ENCODE measurements around the gene ABCA4. TPM values are rescaled to one million over a fixed set of nuclear protein-coding genes. Genes with fewer than 3 reads are reported as not detected.

Gene ABCA4
- total and polyA plus RNA-seq, 2 of the 8 experiments (the other 6 are each of a cell fraction or from before 2014, with no cell fraction given), result 0.06 TPM; not detected in 1

DNA sequence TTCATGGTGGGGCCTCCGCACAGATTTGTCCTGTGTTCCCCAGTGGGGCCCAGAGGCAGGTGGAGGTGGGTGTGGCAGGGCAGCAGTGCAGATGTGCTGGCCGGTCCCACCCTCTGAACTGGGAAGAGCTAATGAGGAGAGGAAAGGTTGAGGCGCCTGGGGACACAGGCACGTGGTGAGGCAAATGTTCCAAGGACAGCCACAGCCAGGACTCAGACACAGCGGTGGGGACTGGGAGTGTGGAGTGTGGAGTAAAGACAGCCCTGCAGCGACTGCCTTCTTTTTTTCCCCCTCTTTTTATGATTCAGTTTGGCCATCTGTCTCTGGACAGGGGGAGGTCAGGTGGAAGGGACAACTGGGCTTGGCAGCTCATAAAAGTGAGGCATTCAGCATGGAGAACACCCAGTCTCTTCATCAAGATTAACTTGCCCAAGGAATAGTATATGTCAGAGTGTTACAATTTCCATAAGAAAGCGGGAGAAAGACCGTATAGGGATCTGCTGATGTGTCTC is 107.5 kb downstream of the ABCA4 start:
- H3K79me1 ChIP-seq (ENCODE audit: low read depth, low read length), result no peaks in the 10 kb centered on the region
- peak overlapping the region in 1 of 4 experiments; percentile 24; a peak in 1 of 8 replicates for H3K4me3 ChIP-seq (ENCODE audit: extremely low read depth in 1 of 4, insufficient read depth in 2 of 4, low read depth in 3 of 4, low read length in 4 of 4)
- H3K23me2 ChIP-seq (ENCODE audit: low read depth, low read length), result peaks cover 2% of the 10 kb centered on the region; the same call in 1 of the 2 replicates
- no peak overlapping the region for H3K4ac ChIP-seq (replicated peaks; ENCODE audit: insufficient read length, low read depth, low read length)
- DNase-seq (ENCODE audit: low read depth in 1 of 2, low spot score in 2 of 2), result no peak
- peak overlapping the region; percentile 46 to 65; a peak in 3 of 4 replicates for H3K4me2 ChIP-seq (ENCODE audit: insufficient read depth in 1 of 2, low read depth in 2 of 2, low read length in 2 of 2)
- no peak overlapping the region; the same call in 1 of the 2 replicates for H2BK15ac ChIP-seq (ENCODE audit: low read length)
- H3K9me3 ChIP-seq (ENCODE audit: insufficient read depth in 2 of 2, low read depth in 1 of 2, low read length in 1 of 2), result no peaks in the 10 kb centered on the region
- H2BK120ac ChIP-seq (replicated peaks; ENCODE audit: low read depth, low read length), result no peak overlapping the region
- peak overlapping the region; percentile 39; the same call in 1 of the 2 replicates for H2BK12ac ChIP-seq (ENCODE audit: low read depth, low read length)
- H3K36me3 ChIP-seq (ENCODE audit: control insufficient read depth in 2 of 4, insufficient read depth in 4 of 4, low read length in 3 of 4), result no peaks in the 10 kb centered on the region
- no peak overlapping the region for H3K18ac ChIP-seq (ENCODE audit: extremely low read depth, low read length)
- no peak overlapping the region for H2AFZ ChIP-seq (ENCODE audit: low read length)
- ChIA-PET CTCF (ENCODE audit: partially characterized antibody) (interaction anchor here (0.7 to 29.5 kb wide), 9 partner anchors 8 to 322 kb away, joined by 3 to 465 read pairs (median 6); no protein-coding TSS in a partner anchor), POLR2A (ENCODE audit: partially characterized antibody) (interaction anchor here (1.2 to 1.5 kb wide), 2 partner anchors 8 to 36 kb away, joined by 3 to 4 read pairs; no protein-coding TSS in a partner anchor)
- no peak overlapping the region for H4K5ac ChIP-seq (ENCODE audit: insufficient read length, low read depth, low read length)
- no peaks in the 10 kb centered on the region for H4K20me1 ChIP-seq (replicated peaks in 1 of 2; ENCODE audit: control insufficient read depth in 1 of 2, insufficient read depth in 2 of 2, low read length in 2 of 2)
- 0 out of 2 replicates have a peak overlapping the region, but pooled peaks have one; percentile 15 for H2BK20ac ChIP-seq (ENCODE audit: low read length)
- peak overlapping the region; percentile 38; the same call in 1 of the 2 replicates for H2BK5ac ChIP-seq (ENCODE audit: low read depth, low read length)
- H3K56ac ChIP-seq (replicated peaks; ENCODE audit: insufficient read length, low read depth, low read length), result no peak overlapping the region
- peaks cover 6 to 24% (median 15%) of the 10 kb centered on the region in 4 experiments for H3K4me1 ChIP-seq (replicated peaks in 1 of 4; ENCODE audit: control insufficient read depth in 3 of 4, insufficient read depth in 4 of 4, low read length in 3 of 4)
- 0 out of 2 replicates have a peak overlapping the region, but pooled peaks have one; percentile 9 for H2AK5ac ChIP-seq (ENCODE audit: low read depth, low read length)
- H3K27me3 ChIP-seq (replicated peaks in 1 of 4; ENCODE audit: control insufficient read depth in 3 of 4, extremely low read depth in 1 of 4, insufficient read depth in 3 of 4, low read length in 3 of 4), result peaks cover 0 to 28% (median 13%) of the 10 kb centered on the region in 4 experiments; a peak in 4 of 7 replicates
- no peak overlapping the region for H4K91ac ChIP-seq (replicated peaks; ENCODE audit: insufficient read length, low read length)
- no peak overlapping the region for H4K8ac ChIP-seq (ENCODE audit: extremely low read depth, insufficient read depth, low read length)
- H3K79me2 ChIP-seq (ENCODE audit: control insufficient read depth in 1 of 2, insufficient read depth in 2 of 2, low read length in 2 of 2), result no peaks in the 10 kb centered on the region
- no peak overlapping the region for H3K14ac ChIP-seq (ENCODE audit: insufficient read length)
- H3K23ac ChIP-seq (ENCODE audit: insufficient read length), result no peak overlapping the region
- TF ChIP-seq BRCA1 (IDR thresholded peaks at IDR 0.05; ENCODE audit: low read depth, low read length) (no peak), JUND (IDR thresholded peaks at IDR 0.05; ENCODE audit: low read length) (no peak)
- TF ChIP-seq, protein P1, sequence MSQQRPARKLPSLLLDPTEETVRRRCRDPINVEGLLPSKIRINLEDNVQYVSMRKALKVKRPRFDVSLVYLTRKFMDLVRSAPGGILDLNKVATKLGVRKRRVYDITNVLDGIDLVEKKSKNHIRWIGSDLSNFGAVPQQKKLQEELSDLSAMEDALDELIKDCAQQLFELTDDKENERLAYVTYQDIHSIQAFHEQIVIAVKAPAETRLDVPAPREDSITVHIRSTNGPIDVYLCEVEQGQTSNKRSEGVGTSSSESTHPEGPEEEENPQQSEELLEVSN (IDR thresholded peaks at IDR 0.05), result peak; percentile 47; the same call in 1 of the 2 replicates
- TF ChIP-seq, protein P2, sequence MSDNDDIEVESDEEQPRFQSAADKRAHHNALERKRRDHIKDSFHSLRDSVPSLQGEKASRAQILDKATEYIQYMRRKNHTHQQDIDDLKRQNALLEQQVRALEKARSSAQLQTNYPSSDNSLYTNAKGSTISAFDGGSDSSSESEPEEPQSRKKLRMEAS (IDR thresholded peaks at IDR 0.05), result 0 out of 2 replicates have a peak, but pooled peaks have one; percentile 23
- TF ChIP-seq, protein P3, sequence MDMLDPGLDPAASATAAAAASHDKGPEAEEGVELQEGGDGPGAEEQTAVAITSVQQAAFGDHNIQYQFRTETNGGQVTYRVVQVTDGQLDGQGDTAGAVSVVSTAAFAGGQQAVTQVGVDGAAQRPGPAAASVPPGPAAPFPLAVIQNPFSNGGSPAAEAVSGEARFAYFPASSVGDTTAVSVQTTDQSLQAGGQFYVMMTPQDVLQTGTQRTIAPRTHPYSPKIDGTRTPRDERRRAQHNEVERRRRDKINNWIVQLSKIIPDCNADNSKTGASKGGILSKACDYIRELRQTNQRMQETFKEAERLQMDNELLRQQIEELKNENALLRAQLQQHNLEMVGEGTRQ (IDR thresholded peaks at IDR 0.05; ENCODE audit: low read length), result no peak
- FAIRE-seq, result no peak
- WGBS, 2 experiments (ENCODE audit: extremely low coverage in 1 of 2, insufficient coverage in 1 of 2, insufficient read length in 1 of 2, insufficient replicate concordance in 2 of 2, low coverage in 1 of 2, low lambda C conversion rate in 2 of 2, missing lambda C conversion rate in 1 of 2), result 59% methylated on average over 8 of the region's 8 CpGs; no CpG with 5 or more reads in 1 of the 2 experiments
- H3K9ac ChIP-seq (replicated peaks in 1 of 4; ENCODE audit: extremely low read depth in 1 of 4, low read depth in 3 of 4, low read length in 3 of 4), result no peak overlapping the region
- no peak overlapping the region for H3K27ac ChIP-seq (ENCODE audit: low read depth, low read length)
